Endothelial cell (in vitro differentiated cells): Measurements from ENCODE around the gene MPDU1. TPM values are rescaled to one million over a fixed set of nuclear protein-coding genes. Genes with fewer than 3 reads are reported as not detected.
"Not testable (repeated sequence)": the region's sequence is repeated elsewhere in the genome, so short reads cannot be mapped to it uniquely, and the experiment has no call there.

Experiments used
- DNase-seq: peaks from one replicate; pipeline ENCODE4 v3.0.0; 2021; ENCODE audit warnings: low spot score
- H3K27ac Mint-ChIP-seq: one replicate; pipeline ENCODE4 v1.8.0; 2021; ENCODE audit warnings: mixed read lengths, inconsistent platforms; ENCODE audit not compliant: unreplicated experiment
- H3K27me3 Mint-ChIP-seq: one replicate; pipeline ENCODE4 v1.8.0; 2021; ENCODE audit warnings: mild to moderate bottlenecking, moderate library complexity, mixed read lengths, inconsistent platforms; ENCODE audit not compliant: unreplicated experiment
- H3K36me3 Mint-ChIP-seq: one replicate; pipeline ENCODE4 v1.8.0; 2021; ENCODE audit warnings: mild to moderate bottlenecking, low read depth, mixed read lengths, inconsistent platforms; ENCODE audit not compliant: unreplicated experiment
- H3K4me1 Mint-ChIP-seq: one replicate; pipeline ENCODE4 v1.8.0; 2021; ENCODE audit warnings: mild to moderate bottlenecking, mixed read lengths, inconsistent platforms; ENCODE audit not compliant: unreplicated experiment
- H3K4me3 Mint-ChIP-seq: one replicate; pipeline ENCODE4 v1.8.0; 2021; ENCODE audit warnings: mild to moderate bottlenecking, mixed read lengths, inconsistent platforms; ENCODE audit not compliant: unreplicated experiment
- H3K9me3 Mint-ChIP-seq: one replicate; pipeline ENCODE4 v1.8.0; 2021; ENCODE audit warnings: mixed read lengths, inconsistent platforms; ENCODE audit not compliant: unreplicated experiment
- total RNA-seq: library from RNA; stranded (reverse); fragmentation: NEBNext Ultra II Directional; extraction: Animal tissue kit (Norgen Biotek cat#: 25700); gene quantifications from one replicate; pipeline ENCODE4 v1.2.1, GENCODE V29; 2021; ENCODE audit not compliant: unreplicated experiment
- TF ChIP-seq, protein P1 (sequence below): fragments of 200-600 bp; sonication (generic); IDR thresholded peaks from one replicate; pipeline ENCODE4 v1.5.0; 2021; ENCODE audit warnings: antibody characterized with exemption; ENCODE audit not compliant: unreplicated experiment

Gene MPDU1
- total RNA-seq, 1 donor from 2014 or later, result 51.8 TPM

DNA sequence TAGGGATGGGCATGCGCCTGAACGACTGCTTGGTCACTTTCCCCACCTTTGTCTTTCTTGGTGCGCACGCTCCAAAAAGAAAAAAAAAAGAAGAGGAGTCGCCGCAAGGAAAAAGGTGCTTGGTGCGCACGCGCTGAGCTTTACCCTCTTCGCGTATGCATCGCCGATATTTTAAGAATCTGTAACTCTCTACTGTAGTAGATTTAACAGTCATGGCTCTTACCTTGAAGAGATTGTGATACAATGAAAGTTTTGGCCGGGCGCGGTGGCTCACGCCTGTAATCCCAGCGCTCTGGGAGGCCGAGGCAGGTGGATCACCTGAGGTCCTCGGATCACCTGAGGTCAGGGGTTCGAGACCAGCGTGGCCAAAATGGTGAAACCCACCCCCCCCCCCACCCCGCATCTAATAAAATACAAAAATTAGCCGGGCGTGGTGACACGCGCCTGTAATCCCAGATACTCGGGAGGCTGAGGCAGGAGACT is 31.7 kb downstream of the MPDU1 start:
- no peaks in the 10 kb centered on the region for H3K9me3 Mint-ChIP-seq
- peaks cover 4% of the 10 kb centered on the region for H3K36me3 Mint-ChIP-seq
- H3K4me3 Mint-ChIP-seq, result peak overlapping the region; percentile 88
- H3K27ac Mint-ChIP-seq, result peak overlapping the region; percentile 82
- TF ChIP-seq, protein P1, sequence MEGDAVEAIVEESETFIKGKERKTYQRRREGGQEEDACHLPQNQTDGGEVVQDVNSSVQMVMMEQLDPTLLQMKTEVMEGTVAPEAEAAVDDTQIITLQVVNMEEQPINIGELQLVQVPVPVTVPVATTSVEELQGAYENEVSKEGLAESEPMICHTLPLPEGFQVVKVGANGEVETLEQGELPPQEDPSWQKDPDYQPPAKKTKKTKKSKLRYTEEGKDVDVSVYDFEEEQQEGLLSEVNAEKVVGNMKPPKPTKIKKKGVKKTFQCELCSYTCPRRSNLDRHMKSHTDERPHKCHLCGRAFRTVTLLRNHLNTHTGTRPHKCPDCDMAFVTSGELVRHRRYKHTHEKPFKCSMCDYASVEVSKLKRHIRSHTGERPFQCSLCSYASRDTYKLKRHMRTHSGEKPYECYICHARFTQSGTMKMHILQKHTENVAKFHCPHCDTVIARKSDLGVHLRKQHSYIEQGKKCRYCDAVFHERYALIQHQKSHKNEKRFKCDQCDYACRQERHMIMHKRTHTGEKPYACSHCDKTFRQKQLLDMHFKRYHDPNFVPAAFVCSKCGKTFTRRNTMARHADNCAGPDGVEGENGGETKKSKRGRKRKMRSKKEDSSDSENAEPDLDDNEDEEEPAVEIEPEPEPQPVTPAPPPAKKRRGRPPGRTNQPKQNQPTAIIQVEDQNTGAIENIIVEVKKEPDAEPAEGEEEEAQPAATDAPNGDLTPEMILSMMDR, result no peak
- H3K4me1 Mint-ChIP-seq, result peaks cover 28% of the 10 kb centered on the region
- DNase-seq, result no peak
- no peaks in the 10 kb centered on the region for H3K27me3 Mint-ChIP-seq

DNA sequence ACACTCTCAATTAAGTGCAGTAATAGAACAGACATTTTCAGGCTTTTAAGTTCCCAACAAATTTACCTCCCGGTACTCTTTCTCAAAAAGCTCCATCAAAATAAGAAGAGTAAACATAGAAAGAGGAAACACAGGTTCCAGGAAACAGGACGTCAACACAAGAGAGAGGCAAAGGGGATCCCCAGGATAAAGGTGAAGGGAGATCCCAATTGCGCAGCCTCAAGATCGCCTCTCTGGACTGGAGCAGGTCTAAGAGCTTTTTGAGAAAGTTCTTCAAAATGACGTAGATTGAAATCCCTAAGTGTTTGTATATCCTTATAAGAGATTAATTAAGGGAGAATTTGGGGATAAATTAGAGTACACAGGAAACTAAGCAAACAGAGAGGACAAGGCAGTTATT is 35.0 kb downstream of the MPDU1 start:
- DNase-seq, result no peak
- Mint-ChIP-seq H3K4me1 (peaks cover 10% of the 10 kb centered on the region), H3K4me3 (no peak overlapping the region), H3K9me3 (no peaks in the 10 kb centered on the region), H3K27me3 (peaks cover 4% of the 10 kb centered on the region), H3K36me3 (peaks cover 1% of the 10 kb centered on the region), H3K27ac (peak overlapping the region; percentile 6)
- TF ChIP-seq, protein P1, result no peak

DNA sequence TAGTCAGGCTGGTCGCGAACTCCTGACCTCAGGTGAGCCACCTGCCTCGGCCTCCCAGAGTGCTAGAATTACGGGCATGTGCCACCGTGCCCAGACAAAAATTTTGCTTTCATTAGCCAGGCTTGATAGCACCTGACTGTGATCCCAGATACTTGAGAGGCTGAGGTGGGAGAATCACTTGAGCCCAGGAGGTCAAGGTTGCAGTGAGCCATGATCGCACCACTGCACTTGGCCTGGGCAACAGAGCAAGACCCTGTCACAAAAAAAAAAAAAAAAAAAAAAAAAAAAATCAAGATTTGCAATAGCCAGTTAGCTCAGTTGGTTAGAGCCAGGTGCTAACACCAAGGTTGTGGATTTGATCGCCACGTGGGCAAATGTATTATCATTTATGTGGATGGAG is 37.2 kb downstream of the MPDU1 start:
- Mint-ChIP-seq H3K36me3 (no peaks in the 10 kb centered on the region), H3K9me3 (no peaks in the 10 kb centered on the region), H3K4me3 (no peak overlapping the region), H3K4me1 (peaks cover 5% of the 10 kb centered on the region), H3K27me3 (peaks cover 7% of the 10 kb centered on the region), H3K27ac (no peak overlapping the region)
- no peak for DNase-seq
- TF ChIP-seq, protein P1, result no peak

DNA sequence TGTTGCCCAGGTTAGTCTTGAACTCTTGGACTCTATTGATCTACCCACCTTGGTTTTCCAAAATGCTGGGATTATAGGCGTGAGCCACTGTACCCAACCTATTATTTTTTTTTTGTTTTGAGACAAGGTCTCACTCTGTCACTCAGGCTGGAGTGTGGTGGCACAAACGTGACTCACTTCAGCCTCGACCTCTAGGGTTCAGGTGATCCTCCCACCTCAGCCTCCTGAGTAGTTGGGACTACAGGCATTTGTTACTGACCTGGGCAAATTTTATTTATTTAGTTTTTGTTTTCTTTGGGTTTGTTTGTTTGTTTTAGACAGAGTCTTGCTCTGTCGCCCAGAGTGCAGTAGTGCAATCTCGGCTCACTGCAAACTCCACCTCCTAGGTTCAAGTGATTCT is 40.0 kb downstream of the MPDU1 start:
- Mint-ChIP-seq H3K27ac (no peak overlapping the region), H3K9me3 (no peaks in the 10 kb centered on the region), H3K36me3 (no peaks in the 10 kb centered on the region), H3K27me3 (peaks cover 7% of the 10 kb centered on the region), H3K4me3 (no peak overlapping the region), H3K4me1 (peaks cover 10% of the 10 kb centered on the region)
- TF ChIP-seq, protein P1, result no peak
- no peak for DNase-seq

DNA sequence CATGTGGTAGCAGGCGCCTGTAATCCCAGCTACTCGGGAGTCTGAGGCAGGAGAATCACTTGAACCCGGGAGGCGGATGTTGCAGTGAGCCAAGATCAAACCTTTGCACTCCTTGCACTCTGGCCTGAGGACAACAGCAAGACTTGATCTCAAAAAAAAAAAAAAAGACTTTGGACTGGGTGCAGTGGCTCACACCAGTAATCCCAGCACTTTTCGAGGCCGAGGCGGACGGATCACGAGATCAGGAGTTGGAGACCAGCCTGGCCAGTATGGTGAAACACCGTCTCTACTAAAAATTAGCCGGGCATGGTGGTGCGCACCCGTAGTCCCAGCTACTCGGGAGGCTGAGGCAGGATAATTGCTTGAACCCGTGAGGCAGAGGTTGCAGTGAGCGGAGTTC is 42.1 kb downstream of the MPDU1 start:
- not testable (repeated sequence) for H3K4me1 Mint-ChIP-seq, H3K36me3 Mint-ChIP-seq, DNase-seq, H3K27ac Mint-ChIP-seq, H3K9me3 Mint-ChIP-seq
- H3K4me3 Mint-ChIP-seq, result peak overlapping the region; percentile 31
- peaks cover 10% of the 10 kb centered on the region for H3K27me3 Mint-ChIP-seq
